Measurements from ENCODE around the gene AKNA.

Gene AKNA

GRCh38 chr9:114401344-114401743, 13.6 kb upstream of the AKNA start:
- in situ Hi-C loops (cut with MboI; ENCODE audit: low sequenced_read_pairs, unreplicated experiment), result loop anchor here (25.0 kb wide), 1 partner anchor 611 kb away; no protein-coding TSS in a partner anchor
- TF ChIP-seq, protein P1, sequence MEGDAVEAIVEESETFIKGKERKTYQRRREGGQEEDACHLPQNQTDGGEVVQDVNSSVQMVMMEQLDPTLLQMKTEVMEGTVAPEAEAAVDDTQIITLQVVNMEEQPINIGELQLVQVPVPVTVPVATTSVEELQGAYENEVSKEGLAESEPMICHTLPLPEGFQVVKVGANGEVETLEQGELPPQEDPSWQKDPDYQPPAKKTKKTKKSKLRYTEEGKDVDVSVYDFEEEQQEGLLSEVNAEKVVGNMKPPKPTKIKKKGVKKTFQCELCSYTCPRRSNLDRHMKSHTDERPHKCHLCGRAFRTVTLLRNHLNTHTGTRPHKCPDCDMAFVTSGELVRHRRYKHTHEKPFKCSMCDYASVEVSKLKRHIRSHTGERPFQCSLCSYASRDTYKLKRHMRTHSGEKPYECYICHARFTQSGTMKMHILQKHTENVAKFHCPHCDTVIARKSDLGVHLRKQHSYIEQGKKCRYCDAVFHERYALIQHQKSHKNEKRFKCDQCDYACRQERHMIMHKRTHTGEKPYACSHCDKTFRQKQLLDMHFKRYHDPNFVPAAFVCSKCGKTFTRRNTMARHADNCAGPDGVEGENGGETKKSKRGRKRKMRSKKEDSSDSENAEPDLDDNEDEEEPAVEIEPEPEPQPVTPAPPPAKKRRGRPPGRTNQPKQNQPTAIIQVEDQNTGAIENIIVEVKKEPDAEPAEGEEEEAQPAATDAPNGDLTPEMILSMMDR (IDR thresholded peaks at IDR 0.05; ENCODE audit: borderline replicate concordance, control extremely low read depth, extremely low read depth, insufficient read depth, missing control alignments), result no peak
- no peak for DNase-seq (ENCODE audit: low spot score)

- TF ChIP-seq, protein P1 (IDR thresholded peaks at IDR 0.05; ENCODE audit: borderline replicate concordance, control extremely low read depth, extremely low read depth, insufficient read depth, missing control alignments), result no peak
- in situ Hi-C loops (cut with MboI; ENCODE audit: low sequenced_read_pairs, unreplicated experiment), result loop anchor here (25.0 kb wide), 1 partner anchor 612 kb away; no protein-coding TSS in a partner anchor
Observed at GRCh38 chr9:114400772-114401171, 13.0 kb upstream of the AKNA start.

GRCh38 chr9:114400219-114400618, 12.4 kb upstream of the AKNA start:
- TF ChIP-seq, protein P1 (IDR thresholded peaks at IDR 0.05; ENCODE audit: borderline replicate concordance, control extremely low read depth, extremely low read depth, insufficient read depth, missing control alignments), result no peak
- in situ Hi-C loops (cut with MboI; ENCODE audit: low sequenced_read_pairs, unreplicated experiment), result loop anchor here (25.0 kb wide), 1 partner anchor 612 kb away; no protein-coding TSS in a partner anchor
- no peak for DNase-seq (ENCODE audit: low spot score)

More at GRCh38 chr9:114400772-114401171, 13.0 kb upstream of the AKNA start:
- DNase-seq (ENCODE audit: low spot score), result no peak

DNA sequence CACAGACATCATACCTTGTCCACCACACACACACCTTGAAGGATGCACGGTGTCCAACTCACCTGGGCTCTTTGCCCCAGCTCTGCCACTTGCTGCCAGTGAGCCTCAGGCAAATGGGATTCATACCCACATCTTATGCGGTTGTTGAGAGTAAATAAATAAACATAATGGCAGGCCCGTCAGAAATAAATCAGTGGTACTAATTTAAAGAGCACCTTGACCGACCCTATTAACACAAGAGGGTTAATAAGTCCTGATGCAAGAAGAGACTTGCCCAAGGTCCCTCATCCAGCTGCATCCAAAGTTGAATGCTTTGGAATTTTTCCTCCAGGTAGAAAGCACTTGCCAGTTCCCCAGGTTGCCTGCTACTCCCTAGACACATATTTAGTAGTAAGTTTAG, 11.6 kb upstream of the AKNA start:
- no peak for DNase-seq (ENCODE audit: low spot score)
- TF ChIP-seq, protein P1 (IDR thresholded peaks at IDR 0.05; ENCODE audit: borderline replicate concordance, control extremely low read depth, extremely low read depth, insufficient read depth, missing control alignments), result no peak
- in situ Hi-C loops (cut with MboI; ENCODE audit: low sequenced_read_pairs, unreplicated experiment), result no loop called here

DNA sequence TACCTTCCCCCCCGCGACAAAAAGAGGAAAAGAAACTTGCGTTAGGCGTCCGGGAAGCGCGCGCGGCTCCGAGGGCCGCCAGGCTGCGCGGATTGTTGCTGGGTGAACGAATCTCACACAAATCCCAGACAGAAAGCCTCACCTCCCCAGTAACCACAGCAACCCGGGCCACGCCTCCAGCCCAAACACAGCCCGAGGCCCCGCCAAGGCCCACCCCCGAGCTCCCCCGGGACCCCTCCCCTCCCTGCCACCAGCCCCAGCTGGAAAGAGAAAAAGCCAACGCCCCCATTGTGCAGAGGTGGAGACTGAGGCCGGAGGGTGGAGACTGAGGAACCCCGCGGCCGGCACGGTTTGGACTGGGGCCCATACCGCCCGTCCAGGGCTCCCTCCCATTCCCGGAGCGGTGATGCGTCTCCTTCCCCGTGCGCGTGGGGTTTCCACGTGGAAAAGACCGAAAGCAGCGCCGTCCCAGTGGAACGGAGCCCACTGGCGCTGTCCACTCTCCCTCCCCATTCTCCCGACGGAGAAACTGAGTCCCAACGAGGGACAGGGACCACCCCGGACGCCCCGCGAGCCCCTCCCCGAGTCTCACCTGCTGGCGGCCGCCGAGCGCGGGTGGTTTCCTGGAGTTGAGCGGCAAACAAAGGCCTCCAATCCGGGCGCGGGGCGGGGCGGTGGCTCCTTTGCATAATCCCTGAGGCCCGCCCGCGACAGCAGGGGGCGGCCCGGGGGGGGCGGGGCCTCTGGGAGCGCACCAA, 10.2 kb upstream of the AKNA start:
- TF ChIP-seq, protein P1 (IDR thresholded peaks at IDR 0.05; ENCODE audit: borderline replicate concordance, control extremely low read depth, extremely low read depth, insufficient read depth, missing control alignments), result no peak
- peak; percentile 99 for DNase-seq (ENCODE audit: low spot score)
- in situ Hi-C loops (cut with MboI; ENCODE audit: low sequenced_read_pairs, unreplicated experiment), result no loop called here

- in situ Hi-C loops (cut with MboI; ENCODE audit: low sequenced_read_pairs, unreplicated experiment), result no loop called here
- TF ChIP-seq, protein P1 (IDR thresholded peaks at IDR 0.05; ENCODE audit: borderline replicate concordance, control extremely low read depth, extremely low read depth, insufficient read depth, missing control alignments), result no peak
- DNase-seq (ENCODE audit: low spot score), result no peak
Observed at GRCh38 chr9:114397219-114397847, 9.6 kb upstream of the AKNA start.

All from GM13976 (cell line).